Liver (tissue), 9 donors: ENCODE data around the gene CBLC. TPM values are rescaled to one million over a fixed set of nuclear protein-coding genes. Genes with fewer than 3 reads are reported as not detected.

Experiments
- DNase-seq: peaks from one replicate; pipeline ENCODE4 v3.0.0-alpha.2; 2017; ENCODE audit warnings: low spot score
- H3K27ac ChIP-seq, 2 donors: one replicate each; pipeline ENCODE4 v1.7.0; 2013; ENCODE audit warnings: inconsistent platforms in 2 of 2, low read length in 2 of 2, control low read depth in 1 of 2, low read depth in 1 of 2, mild to moderate bottlenecking in 1 of 2
- H3K27me3 ChIP-seq, 4 donors: one replicate each; pipeline versions ENCODE4 v1.6.1 to v1.7.0; 2013; ENCODE audit warnings: low read length in 3 of 4, inconsistent platforms in 1 of 4, mild to moderate bottlenecking in 1 of 4, moderate library complexity in 1 of 4; ENCODE audit not compliant: control insufficient read depth in 4 of 4, insufficient read depth in 4 of 4
- H3K36me3 ChIP-seq, 4 donors: one replicate each; pipeline versions ENCODE4 v1.6.1 to v1.7.0; 2013; ENCODE audit warnings: low read length in 3 of 4, mild to moderate bottlenecking in 3 of 4, low read depth in 1 of 4, moderate library complexity in 1 of 4; ENCODE audit not compliant: control insufficient read depth in 4 of 4, insufficient read depth in 3 of 4
- H3K4me1 ChIP-seq, 4 donors: one replicate each; pipeline versions ENCODE4 v1.6.1 to v1.7.0; 2013; ENCODE audit warnings: low read length in 3 of 4, mild to moderate bottlenecking in 3 of 4, moderate library complexity in 1 of 4; ENCODE audit not compliant: control insufficient read depth in 4 of 4, insufficient read depth in 4 of 4
- H3K4me3 ChIP-seq, 3 donors: one replicate each; pipeline versions ENCODE4 v1.6.1 to v1.7.0; 2013; ENCODE audit warnings: low read length in 3 of 3, control low read depth in 1 of 3, low read depth in 1 of 3, mild to moderate bottlenecking in 1 of 3
- H3K9ac ChIP-seq, 2 donors: one replicate each; pipeline ENCODE4 v1.7.0; 2013; ENCODE audit warnings: low read length in 2 of 2, mild to moderate bottlenecking in 2 of 2, moderate library complexity in 2 of 2, control low read depth in 1 of 2, low read depth in 1 of 2
- H3K9me3 ChIP-seq, 4 donors: one replicate each; pipeline versions ENCODE4 v1.6.1 to v1.7.0; 2013; ENCODE audit warnings: low read length in 3 of 4; ENCODE audit not compliant: control insufficient read depth in 4 of 4
- CTCF ChIP-seq: fragments of 150-350 bp; IDR thresholded peaks from 2 replicates; pipeline ENCODE4 v1.5.1; 2017; ENCODE audit warnings: improper control_type of control experiment, low read depth, low read length; ENCODE audit not compliant: missing input control
- EGR1 ChIP-seq, 2 donors: IDR thresholded peaks; 2 replicates each; pipeline ENCODE4 v1.6.1; 2016 to 2018; ENCODE audit warnings: antibody characterized with exemption in 2 of 2, low read depth in 2 of 2
- FOXA1 ChIP-seq: IDR thresholded peaks from 2 replicates; pipeline ENCODE4 v1.6.1; 2016; ENCODE audit warnings: antibody characterized with exemption
- FOXA2 ChIP-seq: IDR thresholded peaks from 2 replicates; pipeline ENCODE4 v1.6.1; 2016; ENCODE audit warnings: antibody characterized with exemption
- GABPA ChIP-seq, 2 donors: IDR thresholded peaks in 1 of 2; conservative IDR thresholded peaks in 1 of 2; 2 replicates each; pipeline ENCODE4 v1.6.1; 2016; ENCODE audit warnings: antibody characterized with exemption in 2 of 2, mild to moderate bottlenecking in 1 of 2, moderate library complexity in 1 of 2
- HNF4A ChIP-seq, 2 donors: conservative IDR thresholded peaks; 2 replicates each; pipeline ENCODE4 v1.6.1; 2016; ENCODE audit warnings: antibody characterized with exemption in 2 of 2, mild to moderate bottlenecking in 2 of 2
- HNF4G ChIP-seq: IDR thresholded peaks from 2 replicates; pipeline ENCODE4 v1.6.1; 2016; ENCODE audit warnings: antibody characterized with exemption
- JUND ChIP-seq, 2 donors: IDR thresholded peaks; 2 replicates each; pipeline ENCODE4 v1.6.1; 2016; ENCODE audit warnings: antibody characterized with exemption in 2 of 2
- MAX ChIP-seq: IDR thresholded peaks from 2 replicates; pipeline ENCODE4 v1.6.1; 2016; ENCODE audit warnings: antibody characterized with exemption
- NR2F2 ChIP-seq: IDR thresholded peaks from 2 replicates; pipeline ENCODE4 v1.6.1; 2016; ENCODE audit warnings: antibody characterized with exemption
- RAD21 ChIP-seq, 2 donors: IDR thresholded peaks; 2 replicates each; pipeline ENCODE4 v1.6.1; 2016; ENCODE audit warnings: antibody characterized with exemption in 2 of 2, mild to moderate bottlenecking in 2 of 2
- RXRA ChIP-seq, 2 donors: IDR thresholded peaks; 2 replicates each; pipeline ENCODE4 v1.6.1; 2017 to 2018; ENCODE audit warnings: antibody characterized with exemption in 2 of 2, mild to moderate bottlenecking in 1 of 2
- TAF1 ChIP-seq: conservative IDR thresholded peaks from 2 replicates; pipeline ENCODE4 v1.6.1; 2016; ENCODE audit warnings: antibody characterized with exemption, mild to moderate bottlenecking
- YY1 ChIP-seq: IDR thresholded peaks from 2 replicates; pipeline ENCODE4 v1.6.1; 2016; ENCODE audit warnings: antibody characterized with exemption, mild to moderate bottlenecking
- ZBTB33 ChIP-seq: IDR thresholded peaks from 2 replicates; pipeline ENCODE4 v1.6.1; 2016; ENCODE audit warnings: antibody characterized with exemption
- WGBS: extraction: QIAGEN DNeasy Blood & Tissue Kit; methylation state at CpG from one replicate; pipeline ENCODE4 v1.1.7; 2013; 5-methylcytosine and 5-hydroxymethylcytosine counted together
- polyA plus RNA-seq, 2 donors: library from polyadenylated mRNA; stranded (reverse) in 1 of 2; unstranded in 1 of 2; fragments of 200-250 nt in 1 of 2; fragments of >200 nt in 1 of 2; fragmentation: Nextera tagmentation in 1 of 2; extraction: Ambion mirVana in 1 of 2; gene quantifications; one replicate each; pipeline versions ENCODE4 v1.2.1 to v1.2.3, GENCODE V29; 2013 to 2015
- total RNA-seq, 2 donors: library from RNA; depleted of rRNA; stranded (reverse); fragments of >200 nt; gene quantifications; one replicate each; pipeline ENCODE4 v1.2.3, GENCODE V29; 2014
- TF ChIP-seq, protein P1 (sequence below): IDR thresholded peaks from 2 replicates; pipeline ENCODE4 v1.6.1; 2016; ENCODE audit warnings: antibody characterized with exemption
- TF ChIP-seq, protein P2 (sequence below): IDR thresholded peaks from 2 replicates; pipeline ENCODE4 v1.6.1; 2016; ENCODE audit warnings: antibody characterized with exemption, mild to moderate bottlenecking
- donor health status: healthy.
- donor health status: healthy.
- donor health status: healthy.
- donor health status: healthy.
- donor health status: healthy.

The CBLC gene
- total and polyA plus RNA-seq, 4 donors = 2.1 to 14.0 (median 8.8) TPM

DNA sequence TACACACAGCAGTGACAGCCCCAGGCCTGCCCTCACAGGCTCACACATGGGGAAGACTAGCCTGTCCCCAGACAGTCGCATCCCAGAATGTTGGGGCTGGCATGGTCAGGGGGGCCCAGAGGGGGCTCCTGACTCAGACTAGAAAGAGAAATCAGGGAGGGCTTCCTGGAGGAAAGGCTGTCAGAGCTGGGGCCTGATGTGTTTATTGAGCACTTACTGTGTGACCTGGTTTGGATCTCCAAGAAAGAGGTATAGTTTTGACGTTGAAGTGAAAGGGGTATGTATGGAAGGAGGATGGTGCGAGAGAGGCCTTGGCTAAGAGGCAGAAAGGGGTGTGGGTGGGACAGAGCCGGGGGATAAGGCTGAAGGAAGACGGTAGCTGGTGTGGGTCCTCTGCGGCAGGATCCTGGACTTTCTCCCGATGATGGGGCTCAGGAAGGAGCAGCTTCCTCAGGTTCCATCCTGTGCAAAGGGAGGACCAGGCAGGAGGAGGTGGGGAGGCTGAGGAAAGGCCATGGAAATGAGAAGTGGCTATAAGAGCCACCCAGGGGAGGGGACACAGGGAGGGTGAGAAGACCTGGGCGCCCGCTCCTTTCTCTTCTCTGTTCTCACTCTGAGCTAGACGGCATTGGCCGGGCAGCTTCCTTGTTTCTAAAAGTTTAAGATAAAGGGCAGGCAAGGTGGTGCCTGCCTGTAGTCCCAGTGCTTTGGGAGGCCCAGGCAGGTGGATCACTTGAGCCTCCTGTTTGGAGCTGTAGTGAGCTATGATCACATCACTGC is 45.3 kb upstream of the CBLC start:
- Histone ChIP-seq H3K4me1 (peaks cover 0 to 15% (median 8%) of the 10 kb centered on the region in 4 donors), H3K36me3 (no peaks in the 10 kb centered on the region), H3K9ac (no peak overlapping the region), H3K4me3 (no peak overlapping the region), H3K9me3 (no peaks in the 10 kb centered on the region), H3K27me3 (no peaks in the 10 kb centered on the region), H3K27ac (no peak overlapping the region)
- no peak for TF ChIP-seq CTCF
- TF ChIP-seq MAX = no peak
- TF ChIP-seq NR2F2 = no peak
- no peak for TF ChIP-seq TAF1
- TF ChIP-seq, protein P1, sequence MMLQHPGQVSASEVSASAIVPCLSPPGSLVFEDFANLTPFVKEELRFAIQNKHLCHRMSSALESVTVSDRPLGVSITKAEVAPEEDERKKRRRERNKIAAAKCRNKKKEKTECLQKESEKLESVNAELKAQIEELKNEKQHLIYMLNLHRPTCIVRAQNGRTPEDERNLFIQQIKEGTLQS = no peak
- TF ChIP-seq RXRA (IDR thresholded peaks at IDR 0.05) = no peak
- no peak for TF ChIP-seq JUND (IDR thresholded peaks at IDR 0.05)
- no peak for TF ChIP-seq HNF4A (conservative IDR thresholded peaks at IDR 0.05)
- TF ChIP-seq HNF4G = no peak
- no peak for TF ChIP-seq YY1
- no peak for TF ChIP-seq GABPA (IDR thresholded peaks at IDR 0.05 in 1 of 2, conservative IDR thresholded peaks at IDR 0.05 in 1 of 2)
- no peak for TF ChIP-seq FOXA1
- TF ChIP-seq EGR1 (IDR thresholded peaks at IDR 0.05; ENCODE audit: low read depth in 2 of 2) = no peak
- no peak for TF ChIP-seq RAD21 (IDR thresholded peaks at IDR 0.05)
- WGBS = 85% methylated on average over 11 of the region's 11 CpGs
- no peak for DNase-seq

GRCh38 chr19:44734357-44734756 is 43.3 kb upstream of the CBLC start:
- Histone ChIP-seq H3K9ac (no peak overlapping the region), H3K36me3 (no peaks in the 10 kb centered on the region), H3K27me3 (no peaks in the 10 kb centered on the region), H3K4me1 (peaks cover 3 to 34% (median 23%) of the 10 kb centered on the region in 4 donors), H3K4me3 (no peak overlapping the region), H3K9me3 (no peaks in the 10 kb centered on the region), H3K27ac (no peak overlapping the region)
- 3% methylated on average over 1 of the region's 1 CpG for WGBS
- no peak for TF ChIP-seq MAX
- TF ChIP-seq GABPA (IDR thresholded peaks at IDR 0.05 in 1 of 2, conservative IDR thresholded peaks at IDR 0.05 in 1 of 2) = no peak
- no peak for TF ChIP-seq JUND (IDR thresholded peaks at IDR 0.05)
- no peak for TF ChIP-seq FOXA2
- DNase-seq = no peak

GRCh38 chr19:44735011-44735410 is 42.7 kb upstream of the CBLC start:
- TF ChIP-seq RXRA (IDR thresholded peaks at IDR 0.05) = no peak
- TF ChIP-seq, protein P2, sequence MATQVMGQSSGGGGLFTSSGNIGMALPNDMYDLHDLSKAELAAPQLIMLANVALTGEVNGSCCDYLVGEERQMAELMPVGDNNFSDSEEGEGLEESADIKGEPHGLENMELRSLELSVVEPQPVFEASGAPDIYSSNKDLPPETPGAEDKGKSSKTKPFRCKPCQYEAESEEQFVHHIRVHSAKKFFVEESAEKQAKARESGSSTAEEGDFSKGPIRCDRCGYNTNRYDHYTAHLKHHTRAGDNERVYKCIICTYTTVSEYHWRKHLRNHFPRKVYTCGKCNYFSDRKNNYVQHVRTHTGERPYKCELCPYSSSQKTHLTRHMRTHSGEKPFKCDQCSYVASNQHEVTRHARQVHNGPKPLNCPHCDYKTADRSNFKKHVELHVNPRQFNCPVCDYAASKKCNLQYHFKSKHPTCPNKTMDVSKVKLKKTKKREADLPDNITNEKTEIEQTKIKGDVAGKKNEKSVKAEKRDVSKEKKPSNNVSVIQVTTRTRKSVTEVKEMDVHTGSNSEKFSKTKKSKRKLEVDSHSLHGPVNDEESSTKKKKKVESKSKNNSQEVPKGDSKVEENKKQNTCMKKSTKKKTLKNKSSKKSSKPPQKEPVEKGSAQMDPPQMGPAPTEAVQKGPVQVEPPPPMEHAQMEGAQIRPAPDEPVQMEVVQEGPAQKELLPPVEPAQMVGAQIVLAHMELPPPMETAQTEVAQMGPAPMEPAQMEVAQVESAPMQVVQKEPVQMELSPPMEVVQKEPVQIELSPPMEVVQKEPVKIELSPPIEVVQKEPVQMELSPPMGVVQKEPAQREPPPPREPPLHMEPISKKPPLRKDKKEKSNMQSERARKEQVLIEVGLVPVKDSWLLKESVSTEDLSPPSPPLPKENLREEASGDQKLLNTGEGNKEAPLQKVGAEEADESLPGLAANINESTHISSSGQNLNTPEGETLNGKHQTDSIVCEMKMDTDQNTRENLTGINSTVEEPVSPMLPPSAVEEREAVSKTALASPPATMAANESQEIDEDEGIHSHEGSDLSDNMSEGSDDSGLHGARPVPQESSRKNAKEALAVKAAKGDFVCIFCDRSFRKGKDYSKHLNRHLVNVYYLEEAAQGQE = no peak
- TF ChIP-seq YY1 = no peak
- TF ChIP-seq FOXA1 = no peak
- peak in 1 of 2 donors; percentile 11 for TF ChIP-seq JUND (IDR thresholded peaks at IDR 0.05)
- no peak for TF ChIP-seq ZBTB33
- Histone ChIP-seq H3K9me3 (no peaks in the 10 kb centered on the region), H3K4me3 (no peak overlapping the region), H3K36me3 (no peaks in the 10 kb centered on the region), H3K4me1 (peaks cover 5 to 40% (median 26%) of the 10 kb centered on the region in 4 donors), H3K27me3 (no peaks in the 10 kb centered on the region), H3K27ac (no peak overlapping the region), H3K9ac (no peak overlapping the region)
- DNase-seq = no peak
- WGBS = 86% methylated on average over 5 of the region's 5 CpGs
